GM23338 (cell line): ENCODE measurements around the gene KCNK16. TPM values are rescaled to one million over a fixed set of nuclear protein-coding genes. Genes with fewer than 3 reads are reported as not detected.
A peak's percentile ranks its signal among the peaks of the same experiment; 100 is the strongest.

ENCODE experiments used
- ATAC-seq: fragments of 200-7000 bp; cut with Tn5 transposase; 3 replicates; pipeline ENCODE4 v1.9.1; 2020
- DNase-seq: peaks from one replicate; pipeline ENCODE4 v3.0.0-alpha.2; 2015; ENCODE audit warnings: low spot score
- H2AFZ ChIP-seq: fragments of 200-600 bp; sonication (generic); 2 replicates; pipeline ENCODE4 v1.8.0; 2016; ENCODE audit warnings: antibody characterized with exemption, mild to moderate bottlenecking, moderate library complexity
- H3F3A ChIP-seq: fragments of 200-600 bp; sonication (generic); replicated peaks from 2 replicates; pipeline ENCODE4 v1.8.0; 2017; ENCODE audit warnings: antibody characterized with exemption, mixed run types, low read depth
- H3K27ac ChIP-seq: fragments of 200-600 bp; sonication (generic); 2 replicates; pipeline ENCODE4 v1.6.1; 2016; ENCODE audit warnings: low read depth
- H3K27me3 ChIP-seq: fragments of 200-600 bp; sonication (generic); 2 replicates; pipeline ENCODE4 v1.8.0; 2016; ENCODE audit warnings: mild to moderate bottlenecking, mixed run types, moderate library complexity; ENCODE audit not compliant: insufficient read depth
- H3K36me3 ChIP-seq: fragments of 200-600 bp; sonication (generic); 2 replicates; pipeline ENCODE4 v1.8.0; 2016; ENCODE audit warnings: mild to moderate bottlenecking; ENCODE audit not compliant: insufficient read depth
- H3K4me1 ChIP-seq: fragments of 200-600 bp; sonication (generic); 2 replicates; pipeline ENCODE4 v1.8.0; 2016; ENCODE audit warnings: mild to moderate bottlenecking, moderate library complexity; ENCODE audit not compliant: insufficient read depth
- H3K4me2 ChIP-seq: fragments of 200-600 bp; sonication (generic); 2 replicates; pipeline ENCODE4 v1.7.1; 2017; ENCODE audit warnings: mixed run types
- H3K4me3 ChIP-seq: fragments of 200-600 bp; sonication (generic); 2 replicates; pipeline ENCODE4 v1.6.1; 2016; ENCODE audit warnings: mixed run types
- H3K79me2 ChIP-seq: fragments of 200-600 bp; sonication (generic); replicated peaks from 2 replicates; pipeline ENCODE4 v1.8.0; 2017; ENCODE audit warnings: mild to moderate bottlenecking; ENCODE audit not compliant: insufficient read depth
- H3K9me2 ChIP-seq: fragments of 200-600 bp; sonication (generic); 2 replicates; pipeline ENCODE4 v1.8.0; 2017; ENCODE audit not compliant: insufficient read depth
- H4K20me1 ChIP-seq: fragments of 200-600 bp; sonication (generic); replicated peaks from 2 replicates; pipeline ENCODE4 v1.8.0; 2017; ENCODE audit warnings: mild to moderate bottlenecking; ENCODE audit not compliant: insufficient read depth
- H3K27ac Mint-ChIP-seq: 2 replicates; pipeline ENCODE4 v1.8.0; 2020; ENCODE audit warnings: inconsistent platforms, mild to moderate bottlenecking, moderate library complexity, mixed read lengths
- H3K27me3 Mint-ChIP-seq: 3 replicates; pipeline ENCODE4 v1.8.0; 2022; ENCODE audit warnings: low read depth, mild to moderate bottlenecking, moderate library complexity, mixed read lengths, inconsistent platforms; ENCODE audit not compliant: insufficient read depth, poor library complexity
- H3K36me3 Mint-ChIP-seq: 3 replicates; pipeline ENCODE4 v1.8.0; 2021; ENCODE audit warnings: low read depth, mild to moderate bottlenecking, inconsistent platforms, moderate library complexity, mixed read lengths
- H3K4me1 Mint-ChIP-seq: 3 replicates; pipeline ENCODE4 v1.8.0; 2020; ENCODE audit warnings: mild to moderate bottlenecking, inconsistent platforms, mixed read lengths
- H3K4me3 Mint-ChIP-seq: 3 replicates; pipeline ENCODE4 v1.8.0; 2021; ENCODE audit warnings: moderate library complexity, mild to moderate bottlenecking, inconsistent platforms, mixed read lengths
- H3K9me3 Mint-ChIP-seq: 3 replicates; pipeline ENCODE4 v1.8.0; 2020; ENCODE audit warnings: moderate library complexity, mild to moderate bottlenecking, inconsistent platforms, mixed read lengths
- CREB1 ChIP-seq: fragments of 250-450 bp; sonication (Bioruptor Pico); IDR thresholded peaks from 2 replicates; pipeline ENCODE4 v1.5.0; 2020; ENCODE audit warnings: low read depth, mild to moderate bottlenecking, moderate library complexity
- EZH2 ChIP-seq: fragments of 200-600 bp; sonication (generic); IDR thresholded peaks from one replicate; pipeline ENCODE4 v1.8.0; 2017; ENCODE audit warnings: antibody characterized with exemption, mild to moderate bottlenecking, low read depth; ENCODE audit not compliant: unreplicated experiment
- POLR2AphosphoS5 ChIP-seq: IDR thresholded peaks from 2 replicates; pipeline ENCODE4 v1.6.1; 2016; ENCODE audit warnings: antibody characterized with exemption, low read depth
- STAT1 ChIP-seq: IDR thresholded peaks from one replicate; pipeline ENCODE4 v1.6.1; 2016; ENCODE audit warnings: antibody characterized with exemption; ENCODE audit not compliant: unreplicated experiment
- polyA plus RNA-seq: library from polyadenylated mRNA; unstranded; fragments of >200 nt; fragmentation: Nextera tagmentation; extraction: Ambion mirVana; gene quantifications from 2 replicates; pipeline ENCODE4 v1.2.1, GENCODE V29; 2016
- total RNA-seq: library from RNA; depleted of rRNA; stranded (reverse); fragments of >200 nt; shearing (Covaris generic); gene quantifications from 2 replicates; pipeline ENCODE4 v1.2.3, GENCODE V29; 2014
- TF ChIP-seq, protein P1 (sequence below), 2 experiments: fragments of 200-600 bp in 1 of 2; sonication (generic) in 1 of 2; conservative IDR thresholded peaks; 2 replicates each; pipeline versions ENCODE4 v1.5.1 to v1.6.1; 2016 to 2017; ENCODE audit warnings: antibody characterized with exemption in 2 of 2, low read depth in 2 of 2, mild to moderate bottlenecking in 2 of 2, moderate library complexity in 1 of 2

KCNK16 gene
- total and polyA plus RNA-seq, 2 experiments from 2014 or later, result not detected

- H3K4me3 Mint-ChIP-seq, result no peak overlapping the region
- Histone ChIP-seq H3K4me1 (no peaks in the 10 kb centered on the region), H2AFZ (no peak overlapping the region), H3K9me2 (peaks cover 5% of the 10 kb centered on the region), H3K36me3 (no peaks in the 10 kb centered on the region), H3K79me2 (no peaks in the 10 kb centered on the region), H4K20me1 (no peaks in the 10 kb centered on the region), H3F3A (no peaks in the 10 kb centered on the region), H3K27me3 (peaks cover 13% of the 10 kb centered on the region), H3K27ac (no peak overlapping the region), H3K4me2 (no peak overlapping the region), H3K4me3 (no peak overlapping the region)
- TF ChIP-seq POLR2AphosphoS5 (no peak), CREB1 (CRISPR knock-in tag) (no peak)
- TF ChIP-seq, protein P1, sequence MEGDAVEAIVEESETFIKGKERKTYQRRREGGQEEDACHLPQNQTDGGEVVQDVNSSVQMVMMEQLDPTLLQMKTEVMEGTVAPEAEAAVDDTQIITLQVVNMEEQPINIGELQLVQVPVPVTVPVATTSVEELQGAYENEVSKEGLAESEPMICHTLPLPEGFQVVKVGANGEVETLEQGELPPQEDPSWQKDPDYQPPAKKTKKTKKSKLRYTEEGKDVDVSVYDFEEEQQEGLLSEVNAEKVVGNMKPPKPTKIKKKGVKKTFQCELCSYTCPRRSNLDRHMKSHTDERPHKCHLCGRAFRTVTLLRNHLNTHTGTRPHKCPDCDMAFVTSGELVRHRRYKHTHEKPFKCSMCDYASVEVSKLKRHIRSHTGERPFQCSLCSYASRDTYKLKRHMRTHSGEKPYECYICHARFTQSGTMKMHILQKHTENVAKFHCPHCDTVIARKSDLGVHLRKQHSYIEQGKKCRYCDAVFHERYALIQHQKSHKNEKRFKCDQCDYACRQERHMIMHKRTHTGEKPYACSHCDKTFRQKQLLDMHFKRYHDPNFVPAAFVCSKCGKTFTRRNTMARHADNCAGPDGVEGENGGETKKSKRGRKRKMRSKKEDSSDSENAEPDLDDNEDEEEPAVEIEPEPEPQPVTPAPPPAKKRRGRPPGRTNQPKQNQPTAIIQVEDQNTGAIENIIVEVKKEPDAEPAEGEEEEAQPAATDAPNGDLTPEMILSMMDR (conservative IDR thresholded peaks at IDR 0.05; ENCODE audit: low read depth in 2 of 2), result 0 out of 4 replicates have a peak, but pooled peaks of 1 of the 2 experiments have one; percentile 6
- no peak overlapping the region for H3K27ac Mint-ChIP-seq
- no peaks in the 10 kb centered on the region for H3K36me3 Mint-ChIP-seq
- H3K27me3 Mint-ChIP-seq, result peaks cover 21% of the 10 kb centered on the region
- no peak for DNase-seq
- H3K4me1 Mint-ChIP-seq, result no peaks in the 10 kb centered on the region
- no peak for ATAC-seq
- no peaks in the 10 kb centered on the region for H3K9me3 Mint-ChIP-seq
These were observed 2.7 kb downstream of the KCNK16 start for GRCh38 chr6:39319621-39320362.

DNA sequence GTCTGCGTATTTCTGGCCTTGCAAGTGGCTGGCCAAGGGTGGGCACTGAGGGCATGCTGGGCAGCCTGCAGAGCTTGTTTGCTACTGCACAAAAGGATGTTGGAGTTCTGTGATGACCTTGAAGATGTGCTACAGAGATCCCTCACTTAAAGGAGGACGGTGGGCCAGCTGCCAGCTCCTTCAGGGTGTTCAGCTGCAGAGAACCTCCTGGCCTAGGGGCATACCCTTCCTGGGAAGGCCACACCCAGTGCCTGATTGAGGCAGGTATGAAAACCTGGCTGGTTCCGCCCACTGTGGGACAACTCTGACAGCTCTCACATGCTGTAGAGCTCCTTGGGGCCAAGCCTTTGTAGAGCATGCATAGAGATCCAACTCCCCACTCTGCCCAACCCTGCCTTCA, 5.2 kb downstream of the KCNK16 start:
- H3K36me3 ChIP-seq, result no peaks in the 10 kb centered on the region
- no peaks in the 10 kb centered on the region for H3K79me2 ChIP-seq
- no peak overlapping the region for H3K4me2 ChIP-seq
- peaks cover 38% of the 10 kb centered on the region for H3K27me3 ChIP-seq
- H3K9me3 Mint-ChIP-seq, result no peaks in the 10 kb centered on the region
- peaks cover 5% of the 10 kb centered on the region for H3K9me2 ChIP-seq
- H4K20me1 ChIP-seq, result no peaks in the 10 kb centered on the region
- H3F3A ChIP-seq, result no peaks in the 10 kb centered on the region
- H3K27ac ChIP-seq, result no peak overlapping the region
- no peak for DNase-seq
- H3K4me1 Mint-ChIP-seq, result no peaks in the 10 kb centered on the region
- H3K4me3 Mint-ChIP-seq, result no peak overlapping the region
- H2AFZ ChIP-seq, result no peak overlapping the region
- H3K27me3 Mint-ChIP-seq, result peaks cover 46% of the 10 kb centered on the region
- 0 out of 2 replicates have a peak, but pooled peaks cover 6% of the 10 kb centered on the region for H3K4me1 ChIP-seq
- no peak overlapping the region for H3K4me3 ChIP-seq
- H3K27ac Mint-ChIP-seq, result no peak overlapping the region
- no peak for TF ChIP-seq STAT1
- no peaks in the 10 kb centered on the region for H3K36me3 Mint-ChIP-seq
- ATAC-seq, result no peak

DNA sequence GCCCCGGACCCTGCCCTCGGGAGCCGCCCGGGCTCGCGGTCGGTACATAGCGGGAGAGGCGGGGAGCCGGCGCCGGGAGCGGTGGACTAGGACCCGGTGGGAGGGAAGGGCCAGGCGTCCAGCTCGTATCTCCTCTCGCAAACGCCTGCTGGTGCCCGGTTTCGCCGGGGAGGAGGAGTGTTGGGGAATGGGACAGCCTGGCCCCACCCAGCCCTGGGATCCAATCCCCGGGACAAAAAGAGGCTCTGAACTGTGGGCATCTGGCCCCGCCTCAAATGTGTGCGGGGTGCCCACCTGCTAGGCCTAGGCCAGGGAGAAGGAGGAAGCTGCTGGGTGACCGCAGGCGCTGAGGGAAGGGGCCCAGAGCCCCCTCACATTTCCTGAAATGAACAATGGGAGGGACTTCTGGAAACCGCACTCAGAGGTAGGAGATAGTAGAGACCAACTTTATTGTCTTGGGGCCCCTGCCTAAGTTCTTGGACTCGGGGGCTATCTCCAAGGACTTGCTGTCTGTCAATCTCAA, 8.2 kb downstream of the KCNK16 start, which contains the start of gene KCNK17:
KCNK17 (minus strand) TSS at position 147 of the 523 bp plus-strand sequence; CDS start at position 48, 99 bp downstream.
- Mint-ChIP-seq H3K36me3 (no peaks in the 10 kb centered on the region), H3K4me3 (peak within 1 kb of the TSS; percentile 73), H3K9me3 (no peaks in the 10 kb centered on the region), H3K27me3 (peaks cover 58% of the 10 kb centered on the region), H3K4me1 (peaks cover 4% of the 10 kb centered on the region; the same call in 2 of the 3 replicates), H3K27ac (no peak within 1 kb of the TSS)
- Histone ChIP-seq H3K27ac (no peak within 1 kb of the TSS), H3K27me3 (peaks cover 52% of the 10 kb centered on the region), H3K4me3 (peak within 1 kb of the TSS; percentile 77), H2AFZ (peak within 1 kb of the TSS; percentile 98), H3F3A (no peaks in the 10 kb centered on the region), H3K36me3 (no peaks in the 10 kb centered on the region), H3K9me2 (peaks cover 5% of the 10 kb centered on the region), H4K20me1 (no peaks in the 10 kb centered on the region), H3K4me1 (peaks cover 6% of the 10 kb centered on the region; the same call in 1 of the 2 replicates), H3K4me2 (peak within 1 kb of the TSS; percentile 93), H3K79me2 (no peaks in the 10 kb centered on the region)
- DNase-seq, result peak; percentile 74
- peak; percentile 48 for ATAC-seq
- TF ChIP-seq EZH2 (peak; percentile 2), STAT1 (no peak)
